AG09319 (cell line): ENCODE measurements around the gene EPS8L3.

Experiments
- DNase-seq: peaks from one replicate; pipeline ENCODE4 v3.0.0-alpha.2; 2010; ENCODE audit warnings: low read depth; ENCODE audit errors: extremely low read depth
- CTCF ChIP-seq: IDR thresholded peaks from 2 replicates; pipeline ENCODE4 v1.5.1; 2011; ENCODE audit warnings: low read depth, mild to moderate bottlenecking, inconsistent platforms, low read length, moderate library complexity

The EPS8L3 gene

GRCh38 chr1:109732390-109732881 lies 31.3 kb downstream of the EPS8L3 start:
- TF ChIP-seq CTCF, result no peak
- no peak for DNase-seq

GRCh38 chr1:109730666-109731065 lies 33.1 kb downstream of the EPS8L3 start:
- no peak for DNase-seq
- TF ChIP-seq CTCF, result no peak

GRCh38 chr1:109728870-109729269 lies 34.9 kb downstream of the EPS8L3 start:
- TF ChIP-seq CTCF, result no peak
- no peak for DNase-seq

- DNase-seq, result no peak
- TF ChIP-seq CTCF, result no peak
Observed at GRCh38 chr1:109726728-109727373, 36.9 kb downstream of the EPS8L3 start.

GRCh38 chr1:109726007-109726406 lies 37.7 kb downstream of the EPS8L3 start:
- no peak for DNase-seq
- TF ChIP-seq CTCF, result no peak

- DNase-seq, result no peak
- TF ChIP-seq CTCF, result no peak
Observed at GRCh38 chr1:109725510-109725909, 38.2 kb downstream of the EPS8L3 start.

GRCh38 chr1:109724933-109725332 lies 38.8 kb downstream of the EPS8L3 start:
- TF ChIP-seq CTCF, result no peak

More at GRCh38 chr1:109724933-109725332, 38.8 kb downstream of the EPS8L3 start:
- no peak for DNase-seq
